Suprapubic skin (tissue), 3 donors: Measurements from ENCODE around the gene TFF2.

ENCODE experiments used
- CTCF ChIP-seq, 2 donors: fragments of 200-600 bp in 1 of 2; fragments of 450-650 bp in 1 of 2; sonication (generic) in 1 of 2; IDR thresholded peaks; one replicate each; pipeline ENCODE4 v1.5.1; 2016 to 2019; ENCODE audit warnings: antibody characterized with exemption in 2 of 2, mild to moderate bottlenecking in 1 of 2, moderate library complexity in 1 of 2
- EP300 ChIP-seq: sonication (generic); formaldehyde crosslinking; IDR thresholded peaks from one replicate; pipeline ENCODE4 v1.6.1; 2017; ENCODE audit warnings: antibody characterized with exemption
- POLR2A ChIP-seq, 2 donors: fragments of 450-650 bp; IDR thresholded peaks; one replicate each; pipeline ENCODE4 v1.6.1; 2017; ENCODE audit warnings: antibody characterized with exemption in 2 of 2, mild to moderate bottlenecking in 2 of 2, moderate library complexity in 2 of 2

- no peak for TF ChIP-seq CTCF (IDR thresholded peaks at IDR 0.05)
- no peak for TF ChIP-seq EP300
- TF ChIP-seq POLR2A (IDR thresholded peaks at IDR 0.05), result no peak
These were observed 34.8 kb upstream of the TFF2 start for GRCh38 chr21:42385619-42386018.
